SW480 (cell line): ENCODE results near the gene RTN4RL1.

ENCODE experiments used
- DNase-seq: peaks from one replicate; pipeline ENCODE4 v3.0.0-alpha.2; 2016; ENCODE audit warnings: low spot score

Gene RTN4RL1

GRCh38 chr17:1948517-1948825 lies 76.7 kb downstream of the RTN4RL1 start:
- no peak for DNase-seq

- DNase-seq, result no peak
Measured at GRCh38 chr17:1947743-1948516, 77.2 kb downstream of the RTN4RL1 start.

- no peak for DNase-seq
Measured at GRCh38 chr17:1947229-1947742, 77.8 kb downstream of the RTN4RL1 start.

DNA sequence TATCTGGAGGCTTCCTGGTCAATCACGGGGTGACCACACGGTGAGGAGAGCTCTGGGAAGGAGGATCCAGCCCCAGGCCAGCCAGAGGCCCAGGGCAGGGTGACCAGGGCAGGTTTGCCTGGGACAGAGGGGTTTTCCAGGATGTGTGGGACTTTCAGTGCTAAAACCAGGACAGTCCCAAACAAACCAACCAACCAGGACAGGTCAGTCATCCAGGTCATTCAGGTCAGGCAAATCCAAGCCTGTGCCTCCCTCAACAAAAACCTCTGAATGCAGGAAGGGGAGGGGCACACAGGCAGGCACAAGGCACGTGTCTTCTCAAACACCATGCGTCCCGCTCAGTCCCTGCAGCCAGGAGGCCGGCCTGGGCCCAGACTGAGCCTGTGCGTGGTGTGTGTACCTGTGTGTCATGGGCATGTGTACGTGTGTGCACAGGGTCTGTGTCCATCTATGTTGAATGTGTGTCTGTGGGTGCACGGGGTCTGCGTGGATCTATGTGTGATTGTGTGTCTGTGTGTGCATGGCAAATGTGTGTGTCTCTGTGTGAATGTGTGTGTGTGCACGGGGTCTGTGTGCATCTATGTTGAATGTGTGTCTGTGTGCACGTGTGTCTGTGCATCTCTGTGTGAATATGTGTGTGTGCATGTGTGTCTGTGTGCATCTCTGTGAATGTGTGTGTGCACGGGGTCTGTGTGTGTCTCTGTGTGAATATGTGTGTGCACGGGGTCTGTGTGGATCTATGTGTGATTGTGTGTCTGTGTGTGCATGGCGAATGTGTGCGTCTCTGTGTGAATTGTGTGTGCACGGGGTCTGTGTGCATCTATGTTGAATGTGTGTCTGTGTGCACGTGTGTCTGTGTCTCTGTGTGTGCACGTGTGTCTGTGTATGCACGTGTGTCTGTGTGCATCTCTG lies 78.9 kb downstream of the RTN4RL1 start:
- DNase-seq, result no peak

DNA sequence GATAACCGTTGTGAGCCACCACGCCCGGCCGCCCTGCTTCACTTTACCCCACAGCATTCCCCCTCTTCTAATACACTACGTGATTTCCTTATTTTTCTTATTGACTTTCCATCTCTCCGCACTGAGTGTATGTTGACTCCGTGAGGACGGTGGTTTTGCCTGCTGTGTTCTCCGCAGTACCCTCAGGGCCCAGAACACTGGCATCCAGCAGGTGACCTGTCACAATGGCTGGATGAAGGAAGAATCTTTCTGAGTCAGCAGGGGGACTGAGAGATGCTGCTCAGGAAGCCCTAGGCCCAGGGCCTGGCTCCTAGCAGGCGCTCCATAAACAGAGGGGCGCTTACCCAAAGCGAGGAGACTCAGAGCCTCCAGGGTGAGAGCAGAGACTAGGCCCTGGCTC lies 79.5 kb downstream of the RTN4RL1 start:
- no peak for DNase-seq

DNA sequence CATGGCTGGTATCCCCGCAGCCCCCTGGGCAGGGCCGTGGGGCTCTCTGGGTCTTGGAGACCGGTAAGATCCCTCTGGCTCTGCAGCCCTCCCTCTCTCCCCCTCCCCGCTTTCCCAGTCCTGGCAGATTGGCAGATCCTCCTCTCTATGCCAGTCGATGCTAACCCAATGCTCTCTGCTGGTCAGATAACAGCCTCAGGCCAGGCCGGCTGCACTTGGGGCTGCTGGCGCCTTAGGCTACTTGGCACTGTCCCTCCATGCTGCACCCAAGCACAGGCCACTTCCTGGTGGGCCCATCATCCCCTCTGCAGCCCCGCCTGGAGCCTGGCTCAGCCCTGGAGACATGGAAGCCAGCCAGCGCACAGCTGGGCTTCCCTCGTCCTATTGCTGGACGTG lies 81.7 kb downstream of the RTN4RL1 start:
- no peak for DNase-seq

DNA sequence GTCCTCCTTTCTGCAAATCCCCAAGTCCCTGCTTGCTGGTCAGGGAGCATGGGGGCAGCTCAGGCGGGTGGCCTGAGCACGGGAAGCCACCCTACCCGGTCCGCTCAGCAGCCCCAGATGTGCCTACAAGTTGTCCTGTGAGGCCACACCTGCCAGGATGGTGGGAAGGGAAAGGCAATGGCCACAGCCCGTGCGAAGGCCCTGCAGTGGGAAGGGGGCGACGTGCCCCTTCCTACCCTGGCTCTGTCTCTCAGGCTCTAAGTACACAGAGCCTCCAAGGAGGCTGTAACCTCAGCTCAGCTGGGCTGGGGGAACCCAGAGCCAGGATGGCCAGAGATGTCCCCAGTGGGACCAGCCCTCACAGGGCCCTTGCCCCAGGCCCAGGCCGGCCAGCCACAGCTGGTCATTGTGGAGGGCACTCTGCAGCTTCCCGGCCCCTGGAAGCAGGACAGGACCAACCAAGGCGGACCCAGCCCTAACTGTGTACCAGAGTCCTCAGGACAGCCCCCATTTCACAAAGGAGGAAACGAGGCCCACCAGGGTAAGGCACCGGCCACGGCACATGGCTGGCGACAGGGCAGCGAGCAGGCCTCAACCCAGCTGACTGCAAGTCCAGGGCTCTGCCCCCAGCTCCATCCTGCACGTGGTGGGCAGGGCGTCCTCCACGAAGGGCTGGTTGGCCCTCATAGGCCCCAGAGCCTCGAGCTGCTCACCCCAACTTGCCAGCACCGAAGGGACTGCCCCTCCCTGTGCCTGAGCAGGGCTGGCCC lies 82.3 kb downstream of the RTN4RL1 start:
- DNase-seq, result no peak

DNA sequence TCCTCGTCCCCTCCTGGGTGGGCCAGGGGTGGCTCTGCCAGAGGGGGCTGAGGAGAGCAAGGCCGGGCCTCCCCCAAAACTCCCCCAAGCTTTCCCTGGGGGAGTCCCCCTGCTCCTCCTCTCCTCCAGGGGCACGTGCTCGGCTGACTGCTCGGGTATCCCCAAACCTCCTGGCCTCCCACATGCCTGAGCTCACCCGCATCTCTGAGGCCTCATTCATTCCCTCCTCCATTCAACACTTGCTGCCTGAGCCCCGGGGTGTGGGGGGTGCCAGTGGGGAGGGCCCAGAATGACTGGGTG lies 83.1 kb downstream of the RTN4RL1 start:
- no peak for DNase-seq

DNA sequence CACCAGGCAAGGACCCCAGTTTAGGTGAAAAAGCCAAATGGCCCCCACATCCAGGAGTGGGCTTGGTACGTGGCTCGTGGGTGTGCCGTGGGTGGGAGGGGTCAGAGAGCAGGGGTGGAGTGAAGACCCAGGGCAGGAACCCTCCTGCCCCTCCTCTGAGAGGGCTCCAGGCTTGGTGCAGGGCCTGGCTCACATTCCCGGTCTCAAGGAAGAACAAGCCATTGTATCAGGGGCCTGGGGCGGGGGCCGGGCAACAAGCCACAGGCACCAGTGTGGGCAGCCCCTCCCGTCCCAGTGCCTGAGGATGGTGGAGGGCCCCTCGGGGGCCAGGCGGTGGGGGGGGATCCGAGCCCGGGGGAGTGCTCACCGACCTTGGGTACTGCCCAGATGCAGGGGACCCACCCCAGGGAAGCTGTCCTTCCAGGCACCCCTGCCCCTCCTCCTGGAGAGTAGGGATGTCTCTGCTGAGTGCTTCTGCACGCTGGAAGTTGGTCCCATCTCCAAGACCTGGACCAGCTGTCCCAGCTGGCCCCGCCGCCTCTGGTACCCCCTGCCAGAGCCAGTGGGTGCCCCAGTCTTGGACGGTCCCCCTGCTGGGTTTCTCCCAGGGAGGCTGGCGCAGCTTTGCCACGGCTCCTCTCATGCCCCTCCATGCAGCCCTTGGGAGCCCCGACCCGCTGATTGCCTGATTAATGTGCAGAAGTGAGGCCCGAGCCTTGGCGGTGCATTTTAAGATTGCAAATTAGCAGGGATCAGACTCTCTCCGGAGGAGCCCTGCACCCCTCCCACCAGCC lies 83.7 kb downstream of the RTN4RL1 start:
- DNase-seq, result no peak

GRCh38 chr17:1940810-1941185 lies 84.3 kb downstream of the RTN4RL1 start:
- no peak for DNase-seq

DNA sequence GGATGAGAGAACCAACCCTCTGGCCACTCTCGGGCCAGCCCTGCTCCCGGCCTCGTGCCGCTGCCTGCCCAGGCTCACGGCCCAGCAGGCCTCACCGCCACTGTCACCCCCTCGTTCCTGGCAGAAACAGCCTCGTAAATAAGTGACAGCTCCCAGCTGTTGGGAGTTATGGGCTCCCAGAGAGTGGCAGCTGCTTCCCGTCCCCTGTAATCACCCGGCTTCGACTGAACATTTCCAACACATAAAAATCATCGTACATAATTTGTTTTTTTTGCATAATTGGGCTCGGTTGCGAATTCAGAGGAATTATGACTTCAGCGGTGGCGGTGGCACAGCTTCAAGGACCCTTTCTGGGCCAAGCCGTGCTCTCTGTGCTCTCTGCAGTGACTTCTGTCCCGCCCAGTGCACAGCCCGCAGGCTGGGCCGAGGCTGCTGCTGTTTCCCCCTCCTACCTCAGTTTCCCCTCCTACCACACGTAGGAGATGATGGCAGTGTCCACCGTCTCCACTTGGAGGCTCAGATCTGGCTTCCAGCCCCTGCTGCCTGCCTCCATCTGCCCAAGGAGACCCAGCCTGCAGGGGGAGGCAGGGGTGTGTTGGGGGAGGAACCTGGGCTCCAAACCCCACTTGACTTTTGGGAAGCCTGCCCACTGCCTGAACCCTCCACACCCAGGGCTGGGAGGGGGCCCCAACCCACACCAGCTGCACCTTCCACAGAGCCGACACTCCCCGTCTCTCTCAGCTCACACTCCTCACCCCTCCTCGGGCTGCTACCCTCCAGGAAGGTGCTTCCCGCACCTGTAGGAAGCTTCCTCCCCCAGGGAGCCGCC lies 84.9 kb downstream of the RTN4RL1 start:
- DNase-seq, result no peak

DNA sequence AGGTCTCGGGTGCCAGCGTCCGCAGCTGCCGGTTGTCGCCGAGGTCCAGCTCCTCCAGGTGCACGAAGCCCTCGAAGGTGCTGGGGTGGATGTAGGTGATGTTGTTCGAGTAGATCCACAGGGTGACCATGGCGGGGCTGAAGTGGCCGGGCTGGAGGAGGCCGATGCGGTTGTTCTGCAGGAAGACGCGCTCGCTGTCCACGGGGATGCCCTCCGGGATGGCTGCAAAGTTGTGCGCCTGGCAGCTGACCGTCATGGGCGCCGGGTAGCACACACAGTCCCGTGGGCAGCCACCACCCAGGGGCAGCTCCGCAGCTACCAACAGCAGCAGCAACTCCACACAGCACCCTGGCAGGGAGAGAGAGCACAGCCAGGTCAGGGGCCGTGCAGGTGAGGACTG lies 87.7 kb downstream of the RTN4RL1 start:
- no peak for DNase-seq

DNA sequence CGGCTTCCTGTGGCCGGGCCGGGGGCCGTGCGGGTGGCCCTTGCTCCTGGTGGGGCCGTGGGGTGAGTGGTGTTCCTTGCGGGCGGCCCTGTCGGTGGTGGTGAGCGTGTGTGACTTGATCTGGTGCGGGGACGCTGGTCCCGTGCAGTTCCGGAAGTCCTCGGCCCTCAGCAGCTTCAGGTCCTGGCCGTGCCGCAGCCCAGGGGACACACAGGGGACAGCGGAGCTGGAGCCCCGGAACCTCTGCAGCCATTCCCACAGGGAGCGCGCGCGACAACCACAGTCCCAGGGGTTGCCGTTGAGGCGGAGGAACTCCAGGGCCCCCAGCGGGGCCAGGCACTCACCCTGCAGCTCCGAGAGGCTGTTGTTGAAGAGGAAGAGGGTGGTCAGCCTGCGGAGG lies 88.4 kb downstream of the RTN4RL1 start:
- no peak for DNase-seq

- no peak for DNase-seq
Measured at GRCh38 chr17:1934901-1935300, 90.2 kb downstream of the RTN4RL1 start.

- DNase-seq, result no peak
Measured at GRCh38 chr17:1933875-1934715, 91.0 kb downstream of the RTN4RL1 start.

GRCh38 chr17:1931844-1932579 lies 93.1 kb downstream of the RTN4RL1 start:
- peak; percentile 50 for DNase-seq

GRCh38 chr17:1930337-1930645 lies 94.8 kb downstream of the RTN4RL1 start:
- DNase-seq, result no peak

GRCh38 chr17:1928976-1929375 lies 96.2 kb downstream of the RTN4RL1 start:
- no peak for DNase-seq

DNA sequence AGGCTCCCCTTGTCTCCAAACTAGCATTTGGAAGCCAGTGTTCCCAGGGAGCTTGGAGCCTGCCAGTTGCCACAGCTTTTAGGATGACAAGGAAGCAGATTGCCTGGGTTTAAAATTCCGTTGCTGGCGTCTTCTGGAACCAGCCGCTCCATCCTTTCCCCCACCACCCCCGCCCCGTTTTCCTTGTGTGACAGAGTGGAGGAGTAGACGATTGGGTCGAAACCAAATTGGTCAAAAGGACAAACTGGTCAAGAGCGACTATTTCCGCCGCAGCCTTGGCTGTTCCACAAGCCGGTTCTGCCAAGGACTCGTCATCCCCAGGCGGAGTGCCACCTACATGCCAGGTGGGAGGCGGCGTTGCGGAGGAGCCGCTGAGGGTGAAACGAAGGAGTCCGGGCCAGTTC lies 104.2 kb downstream of the RTN4RL1 start:
- no peak for DNase-seq

DNA sequence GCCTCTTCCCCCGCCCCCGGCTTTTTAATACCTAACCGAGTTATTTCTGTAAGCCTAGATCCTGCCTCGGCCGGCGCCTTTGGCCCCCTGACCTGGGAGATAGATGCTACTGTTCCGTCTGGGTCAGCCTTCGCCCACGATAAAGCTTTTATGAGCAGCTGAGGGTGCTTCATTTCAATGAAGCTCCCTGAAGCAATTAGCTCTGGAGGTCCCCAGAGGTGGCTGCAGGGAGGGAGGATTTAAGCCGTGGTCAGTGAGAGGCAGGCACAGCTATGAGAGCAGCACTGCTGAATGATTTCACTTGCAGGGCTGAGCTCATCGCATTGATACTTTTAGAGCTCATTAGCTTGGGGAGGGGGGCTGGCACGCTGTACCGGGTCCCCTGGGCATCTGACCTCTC lies 105.9 kb downstream of the RTN4RL1 start:
- DNase-seq, result no peak
